Psoas muscle (tissue), 8 donors: ENCODE measurements around the gene INTS1. TPM values are rescaled to one million over a fixed set of nuclear protein-coding genes. Genes with fewer than 3 reads are reported as not detected.

Experiments used
- ATAC-seq, 4 donors: fragments of 200-7000 bp; cut with Tn5 transposase; one replicate each; pipeline ENCODE4 v1.9.1; 2020; ENCODE audit warnings: moderate library complexity in 3 of 4, mild to moderate bottlenecking in 2 of 4
- DNase-seq, 2 donors: peaks; one replicate each; pipeline ENCODE4 v3.0.0-alpha.2; 2020
- H3K27ac ChIP-seq: fragments of 200-600 bp; one replicate; pipeline ENCODE4 v1.8.0; 2022
- H3K27me3 ChIP-seq, 3 donors: fragments of 200-600 bp in 1 of 3; one replicate each; pipeline versions ENCODE4 v1.6.1 to v1.8.0; 2013 to 2022; ENCODE audit warnings: low read length in 2 of 3, mild to moderate bottlenecking in 2 of 3, moderate library complexity in 1 of 3; ENCODE audit not compliant: insufficient read depth in 3 of 3
- H3K36me3 ChIP-seq, 2 donors: fragments of 200-600 bp in 1 of 2; one replicate each; pipeline versions ENCODE4 v1.6.1 to v1.8.0; 2013 to 2022; ENCODE audit warnings: low read depth in 1 of 2, mild to moderate bottlenecking in 1 of 2, moderate library complexity in 1 of 2; ENCODE audit not compliant: insufficient read depth in 1 of 2
- H3K4me1 ChIP-seq: fragments of 200-600 bp; one replicate; pipeline ENCODE4 v1.8.0; 2022
- H3K4me3 ChIP-seq: fragments of 200-600 bp; one replicate; pipeline ENCODE4 v1.8.0; 2022; ENCODE audit warnings: mild to moderate bottlenecking
- H3K9me3 ChIP-seq: fragments of 200-600 bp; one replicate; pipeline ENCODE4 v1.8.0; 2022
- CTCF ChIP-seq: fragments of 200-600 bp; IDR thresholded peaks from one replicate; pipeline ENCODE4 v1.8.0; 2022; ENCODE audit warnings: antibody characterized with exemption
- WGBS, 3 donors: extraction: QIAGEN DNeasy Blood & Tissue Kit; methylation state at CpG; one replicate each; pipeline versions ENCODE4 v1.1.6 to v1.1.7; 2013; 5-methylcytosine and 5-hydroxymethylcytosine counted together
- intact Hi-C, 2 donors: fragments of 100-400 bp; cut with DNase I; formaldehyde crosslinking; loops; one replicate each; pipeline versions ENCODE4 v1.11.0 to v1.14.2; 2022
- polyA plus RNA-seq, 3 donors: library from polyadenylated mRNA; stranded (reverse); fragments of 200-250 nt; gene quantifications; one replicate each; pipeline ENCODE4 v1.2.3, GENCODE V29; 2013
- total RNA-seq, 4 donors: library from RNA; stranded (reverse); fragmentation: NEBNext Ultra II Directional in 2 of 4; extraction: Animal tissue kit (Norgen Biotek cat#: 25700) in 2 of 4; gene quantifications; one replicate each; pipeline versions ENCODE4 v1.2.1 to v1.2.4, GENCODE V29; 2021 to 2023
- donor health status: healthy with polysubstance abuse.
- donor health status: DM: no; HTN: no; CAD: no; lungs with moderate emphysema.
- donor health status: Bipolar disorder and iron deficiency.
- donor health status: healthy.
- donor health status: DM: yes; HTN: yes; CAD: no.
- donor health status: DM: no; HTN: no; CAD: no.
- donor health status: DM: no; HTN: no; CAD: no.
- donor health status: DM: yes; HTN: yes; CAD: no.

Gene INTS1
- total and polyA plus RNA-seq, 7 donors = 38.8 to 77.6 (median 64.0) TPM

GRCh38 chr7:1455955-1456354 lies 48.2 kb downstream of the INTS1 start:
- H3K4me3 ChIP-seq = no peak overlapping the region
- 85 to 92% (median 91%) methylated on average over 13 of the region's 13 CpGs for WGBS, 3 donors
- TF ChIP-seq CTCF = no peak

GRCh38 chr7:1455241-1455939 lies 48.8 kb downstream of the INTS1 start:
- TF ChIP-seq CTCF = no peak
- Histone ChIP-seq H3K9me3 (no peaks in the 10 kb centered on the region), H3K36me3 (no peaks in the 10 kb centered on the region), H3K4me3 (no peak overlapping the region), H3K27me3 (no peaks in the 10 kb centered on the region), H3K4me1 (peaks cover 16% of the 10 kb centered on the region), H3K27ac (no peak overlapping the region)
- no peak for ATAC-seq
- intact Hi-C loops = no loop called here
- 72 to 80% (median 77%) methylated on average over 23 to 26 of the region's 26 CpGs for WGBS, 3 donors
- DNase-seq = no peak

More at GRCh38 chr7:1455955-1456354, 48.2 kb downstream of the INTS1 start:
- DNase-seq (no peak), ATAC-seq (no peak)
- H3K4me1 ChIP-seq = peaks cover 20% of the 10 kb centered on the region
- no peaks in the 10 kb centered on the region for H3K9me3 ChIP-seq
- no peaks in the 10 kb centered on the region for H3K36me3 ChIP-seq
- no peak overlapping the region for H3K27ac ChIP-seq
- H3K27me3 ChIP-seq = no peaks in the 10 kb centered on the region
- intact Hi-C loops = no loop called here

DNA sequence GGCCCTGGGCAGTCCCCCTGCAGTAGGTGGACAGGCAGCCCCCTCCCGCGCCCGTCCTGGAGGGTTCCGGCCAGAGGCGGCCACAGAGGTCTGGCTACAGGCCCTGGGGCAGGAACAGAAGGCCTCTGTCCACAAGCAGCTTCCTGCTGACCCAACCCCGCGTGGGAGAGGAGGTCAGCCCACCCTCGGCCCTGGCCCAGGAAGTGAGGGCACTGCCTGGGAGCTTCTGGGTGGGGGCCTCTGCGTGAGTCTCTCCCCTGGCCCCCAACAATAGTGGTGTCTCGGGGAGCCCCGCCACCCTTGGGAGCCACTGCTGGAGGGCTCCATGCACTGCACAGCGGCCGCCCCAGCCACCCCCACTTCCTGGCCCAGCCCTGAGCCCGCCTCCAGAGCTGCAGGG lies 49.6 kb downstream of the INTS1 start:
- H3K36me3 ChIP-seq = no peaks in the 10 kb centered on the region
- peaks cover 13% of the 10 kb centered on the region for H3K4me1 ChIP-seq
- 70 to 78% (median 71%) methylated on average over 11 to 14 of the region's 14 CpGs for WGBS, 3 donors
- ATAC-seq (no peak), DNase-seq (no peak)
- no peak for TF ChIP-seq CTCF
- intact Hi-C loops = no loop called here
- no peak overlapping the region for H3K27ac ChIP-seq
- no peaks in the 10 kb centered on the region for H3K27me3 ChIP-seq
- no peak overlapping the region for H3K4me3 ChIP-seq
- no peaks in the 10 kb centered on the region for H3K9me3 ChIP-seq

DNA sequence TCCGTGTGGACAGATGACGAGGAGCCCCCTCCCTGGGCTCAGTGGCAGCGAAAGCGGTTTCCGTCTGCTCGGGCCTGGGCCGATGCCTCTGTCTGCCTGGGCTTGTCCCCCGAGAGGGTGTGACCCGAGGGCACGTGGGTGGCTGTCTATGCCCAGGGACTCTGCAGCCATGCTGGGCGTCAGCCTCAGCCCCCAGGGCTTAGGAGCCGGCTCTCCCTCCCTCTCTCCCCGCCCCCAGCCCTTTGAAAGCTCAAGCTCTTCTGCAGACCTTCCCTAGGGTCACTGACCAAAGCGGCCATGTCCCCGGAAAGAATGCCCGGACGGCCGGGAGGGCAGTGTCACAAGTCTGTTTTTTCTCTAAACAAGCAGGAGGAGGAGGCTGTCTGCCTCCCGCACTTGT lies 52.0 kb downstream of the INTS1 start:
- Histone ChIP-seq H3K4me1 (no peaks in the 10 kb centered on the region), H3K36me3 (no peaks in the 10 kb centered on the region), H3K27ac (no peak overlapping the region), H3K4me3 (no peak overlapping the region), H3K27me3 (no peaks in the 10 kb centered on the region), H3K9me3 (no peaks in the 10 kb centered on the region)
- no peak for TF ChIP-seq CTCF
- no peak for ATAC-seq
- WGBS, 3 donors = 65 to 79% (median 72%) methylated on average over 14 to 19 of the region's 19 CpGs
- intact Hi-C loops = no loop called here
- no peak for DNase-seq

GRCh38 chr7:1450987-1451386 lies 53.2 kb downstream of the INTS1 start:
- no peak for DNase-seq
- intact Hi-C loops = no loop called here
- peaks cover 0 to 4% (median 0%) of the 10 kb centered on the region in 3 donors for H3K27me3 ChIP-seq
- no peak for ATAC-seq
- no peaks in the 10 kb centered on the region for H3K9me3 ChIP-seq
- no peak overlapping the region for H3K27ac ChIP-seq
- no peaks in the 10 kb centered on the region for H3K36me3 ChIP-seq
- H3K4me3 ChIP-seq = no peak overlapping the region
- no peaks in the 10 kb centered on the region for H3K4me1 ChIP-seq
- 85 to 89% (median 86%) methylated on average over 11 of the region's 11 CpGs for WGBS, 3 donors
- no peak for TF ChIP-seq CTCF
